Measurements from ENCODE around the gene TTLL11.

TTLL11 gene

DNA sequence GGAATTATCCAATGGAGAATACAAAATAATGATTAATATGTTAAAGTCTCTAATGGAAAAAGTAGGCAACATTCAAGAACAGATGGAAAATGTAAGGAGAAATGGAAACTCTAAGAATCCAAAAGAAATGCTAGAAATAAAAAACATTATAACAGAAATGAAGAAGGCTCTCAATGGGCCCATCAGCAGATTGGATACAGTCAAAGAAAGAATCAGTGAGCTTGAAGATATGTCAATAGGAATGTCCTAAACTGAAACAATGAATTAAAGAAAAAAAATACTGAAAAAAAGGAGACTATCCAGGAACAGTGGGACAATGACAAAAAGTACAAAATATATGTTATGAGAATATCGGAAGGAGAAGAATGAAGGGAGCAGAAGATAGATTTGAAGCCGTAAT lies 248.5 kb downstream of the TTLL11 start:
- DNase-seq: no peak

DNA sequence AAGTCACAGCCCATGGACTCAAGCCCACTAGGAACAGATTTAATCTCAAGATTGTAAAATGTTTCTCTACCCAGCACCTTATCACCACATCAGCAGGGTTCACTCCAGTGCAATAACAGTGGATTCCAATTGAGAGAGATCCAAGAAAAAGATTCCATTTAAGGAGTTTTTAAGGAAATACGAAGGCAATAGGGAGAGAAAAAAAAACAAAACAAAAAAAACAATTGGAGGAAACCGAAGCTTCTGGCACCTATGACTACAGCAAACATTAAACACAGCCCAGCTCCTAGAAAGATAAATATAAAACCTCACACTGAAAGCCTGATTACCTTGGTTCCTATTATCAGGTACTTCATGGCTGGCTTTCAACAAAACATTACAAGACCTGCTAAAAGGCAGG lies 249.0 kb downstream of the TTLL11 start:
- no peak for DNase-seq

DNA sequence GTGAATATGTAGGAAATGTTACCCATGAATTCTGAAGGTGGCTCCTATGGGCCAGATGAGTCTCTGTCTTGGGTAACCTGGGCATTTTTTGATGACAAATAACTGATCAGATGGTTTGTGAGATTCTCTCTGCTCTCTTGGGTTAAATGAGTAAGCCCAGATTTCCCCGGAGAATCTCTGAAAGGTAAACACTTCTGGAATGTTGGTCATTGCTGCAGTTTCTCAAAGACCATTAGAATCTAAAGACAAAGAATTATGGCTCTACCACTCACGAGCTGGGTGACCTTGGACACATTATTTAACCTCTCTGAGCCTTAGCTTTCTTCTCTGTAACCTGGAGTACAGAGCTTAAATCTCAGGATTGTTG lies 250.5 kb downstream of the TTLL11 start:
- DNase-seq: no peak

GRCh38 chr9:121841771-121842611 lies 251.1 kb downstream of the TTLL11 start:
- DNase-seq: no peak

- DNase-seq: no peak
Measured at GRCh38 chr9:121840838-121841760, 252.0 kb downstream of the TTLL11 start.

DNA sequence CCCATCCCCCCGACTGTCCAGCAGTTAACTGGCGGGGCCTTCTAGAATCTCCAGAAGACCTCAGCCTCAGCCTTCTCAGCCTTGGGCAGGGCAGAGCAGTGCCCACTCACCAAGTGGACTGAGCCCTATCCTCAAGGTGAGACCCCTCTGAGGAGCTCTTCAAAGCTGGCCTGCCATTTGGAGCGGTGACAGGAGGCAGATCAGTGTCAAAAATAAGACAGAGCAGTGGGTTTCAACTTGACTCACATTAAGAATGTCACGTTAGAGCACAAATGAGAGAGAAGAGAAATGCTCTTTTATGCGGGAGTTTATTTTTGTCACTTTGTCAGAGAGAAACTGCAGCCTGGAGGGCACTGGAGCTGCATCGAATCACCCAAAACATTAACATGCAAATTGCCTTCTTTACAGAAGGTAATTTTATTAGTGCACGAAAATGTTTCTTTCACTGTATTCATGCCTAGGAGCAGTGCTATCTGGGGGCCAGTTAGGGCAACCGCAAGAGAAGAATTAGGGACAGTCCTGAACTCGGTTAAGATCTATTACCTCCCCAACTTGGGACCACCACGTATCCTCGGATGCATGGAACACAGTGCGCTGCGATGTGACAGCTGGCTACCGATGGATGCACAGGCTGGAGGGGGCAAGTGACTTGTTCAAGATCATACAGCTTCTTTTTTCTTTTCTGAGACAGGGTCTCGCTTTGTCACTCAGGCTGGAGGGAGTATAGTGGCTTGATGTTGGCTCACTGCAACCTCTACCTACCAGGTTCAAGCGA lies 253.2 kb downstream of the TTLL11 start:
- no peak for DNase-seq

DNA sequence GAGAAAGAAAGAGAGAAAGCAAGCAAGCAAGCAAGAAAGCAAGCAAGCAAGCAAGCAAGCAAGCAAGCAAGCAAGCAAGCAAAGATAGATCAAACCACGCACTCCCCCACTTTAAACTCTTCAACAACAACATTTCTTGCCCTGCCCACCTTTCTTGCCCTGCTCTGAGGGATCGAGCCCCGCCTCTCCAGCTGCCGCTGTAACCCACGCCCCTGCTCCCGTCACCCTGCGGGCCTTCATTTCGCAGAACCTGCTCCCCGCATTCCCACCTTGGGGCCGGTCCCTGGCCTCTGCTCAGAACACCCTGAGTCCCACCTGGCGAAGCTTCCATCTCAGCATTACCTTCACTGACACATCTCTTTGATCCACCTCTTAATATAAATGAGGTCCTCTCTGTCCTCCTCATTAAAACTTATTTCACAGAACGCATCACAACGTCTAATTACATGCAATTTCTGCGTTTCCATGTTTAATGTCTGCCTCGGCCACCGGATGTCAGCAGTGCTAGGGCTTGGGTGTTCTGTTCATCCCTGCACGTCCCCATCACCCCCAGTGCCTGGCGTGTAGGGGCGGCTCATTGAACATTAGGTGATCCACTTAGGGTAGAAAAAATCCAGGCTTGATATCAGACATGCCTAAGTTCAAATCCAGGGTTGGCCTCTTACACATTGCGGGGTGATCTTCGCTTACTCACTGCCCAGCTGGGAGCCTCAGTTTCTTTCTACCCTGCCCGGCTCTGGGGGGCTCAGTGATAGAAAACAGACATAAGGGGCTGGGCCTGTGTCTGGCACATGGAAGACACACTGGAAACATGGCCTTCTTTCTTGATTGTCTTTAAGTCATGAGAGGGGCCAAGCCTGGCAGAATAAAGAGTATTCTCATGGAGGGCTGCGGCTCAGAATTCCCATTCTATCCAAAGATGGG lies 254.1 kb downstream of the TTLL11 start:
- DNase-seq: no peak

DNA sequence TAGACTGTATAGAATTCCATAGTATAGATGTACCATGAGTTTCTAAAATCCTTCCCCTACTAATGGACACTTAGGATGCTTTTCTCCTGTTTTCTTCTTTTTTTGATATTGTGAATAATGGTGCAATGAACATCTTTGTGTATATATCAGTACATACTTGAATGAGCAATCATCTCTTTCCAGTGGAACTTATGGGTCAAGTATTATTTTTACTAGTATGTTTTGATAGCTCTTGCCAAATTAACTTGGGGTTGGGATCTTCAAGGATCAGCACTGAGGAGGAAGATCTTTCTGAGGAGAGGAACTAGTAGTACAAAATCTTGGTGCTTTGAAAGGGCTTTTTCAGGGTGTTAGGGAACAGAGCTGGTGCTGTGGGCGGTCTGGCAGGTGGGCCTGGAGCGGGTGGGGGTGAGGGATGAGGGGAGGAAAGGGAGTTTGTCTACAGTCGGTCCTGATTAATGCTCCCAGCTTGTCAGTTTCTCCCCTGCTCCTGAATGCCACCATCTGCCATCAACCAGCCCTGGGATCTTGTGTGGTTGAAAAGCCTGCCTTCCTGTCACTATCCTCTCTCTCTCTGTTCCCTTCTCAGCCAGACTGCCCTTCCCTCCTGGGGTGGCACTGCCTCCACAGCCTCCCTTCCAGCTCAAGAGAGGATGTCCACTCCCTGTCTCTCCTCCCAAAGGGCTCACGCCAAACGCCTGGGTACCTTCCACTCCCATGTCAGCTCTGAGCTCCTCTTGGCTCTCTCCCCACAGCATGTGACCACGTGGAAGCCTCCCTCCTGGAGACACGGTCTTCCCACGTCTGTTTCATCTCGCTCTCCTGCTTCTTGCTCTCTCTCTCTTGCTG lies 255.8 kb downstream of the TTLL11 start:
- DNase-seq: no peak

DNA sequence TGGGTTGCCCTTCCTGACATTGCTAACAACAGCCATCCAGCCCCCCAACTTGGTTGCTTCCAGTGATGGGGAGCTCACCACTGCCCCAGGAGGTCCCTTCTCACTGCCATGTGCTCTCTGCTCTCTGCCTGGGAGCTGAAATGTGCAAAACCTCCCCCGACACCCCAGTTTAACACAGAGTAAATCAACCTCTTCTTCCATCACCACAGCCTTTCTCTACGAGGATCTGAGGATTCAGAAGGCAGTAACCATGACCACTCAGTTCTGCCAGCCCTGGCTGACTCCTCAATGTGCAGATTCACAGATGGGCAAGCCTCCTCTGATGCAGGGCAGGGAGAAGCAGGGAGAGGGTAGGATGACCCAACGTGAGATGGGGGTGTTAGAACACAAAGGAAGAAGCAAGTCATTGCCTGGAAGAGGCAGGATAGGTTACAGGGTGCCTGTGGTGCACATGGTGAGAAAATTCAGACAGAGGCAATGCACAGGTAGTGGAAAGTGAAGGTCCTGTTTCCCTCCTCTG lies 256.7 kb downstream of the TTLL11 start:
- no peak for DNase-seq

DNA sequence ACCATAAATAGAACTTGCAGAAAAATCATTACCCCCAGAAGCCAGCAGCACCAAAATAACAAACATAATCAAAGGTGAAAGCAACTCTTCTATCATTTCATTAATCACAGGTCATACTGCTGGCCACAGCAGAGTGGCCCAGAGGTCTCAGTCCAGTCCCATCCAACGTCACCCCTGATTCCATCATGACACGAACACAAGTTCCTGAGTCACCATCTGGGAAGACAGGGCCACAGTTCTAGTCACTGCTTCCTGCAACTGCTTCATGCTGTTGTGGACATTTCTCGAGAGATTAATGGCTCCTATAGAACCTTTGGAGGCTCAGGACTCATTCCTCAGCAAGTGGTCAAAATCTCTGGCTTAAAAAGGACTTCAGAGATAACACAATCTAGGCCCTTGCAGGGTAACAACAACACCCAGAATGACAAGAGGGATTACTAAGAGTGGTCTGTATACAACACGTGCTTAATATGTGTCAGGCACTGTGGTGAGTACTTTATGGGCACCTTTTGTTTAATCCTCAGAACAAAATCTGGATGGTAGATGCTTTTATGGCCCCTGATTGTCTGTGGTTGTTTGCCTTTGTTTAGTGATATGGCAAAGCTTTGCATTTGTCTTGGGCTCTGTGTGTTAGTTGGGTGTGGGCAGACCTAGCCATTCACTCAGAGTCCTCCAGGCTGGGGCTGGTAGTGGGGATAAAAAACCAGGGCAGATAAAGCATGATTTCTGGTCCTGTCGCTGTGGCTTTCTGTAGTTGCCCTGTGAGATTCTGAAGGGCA lies 257.3 kb downstream of the TTLL11 start:
- no peak for DNase-seq

DNA sequence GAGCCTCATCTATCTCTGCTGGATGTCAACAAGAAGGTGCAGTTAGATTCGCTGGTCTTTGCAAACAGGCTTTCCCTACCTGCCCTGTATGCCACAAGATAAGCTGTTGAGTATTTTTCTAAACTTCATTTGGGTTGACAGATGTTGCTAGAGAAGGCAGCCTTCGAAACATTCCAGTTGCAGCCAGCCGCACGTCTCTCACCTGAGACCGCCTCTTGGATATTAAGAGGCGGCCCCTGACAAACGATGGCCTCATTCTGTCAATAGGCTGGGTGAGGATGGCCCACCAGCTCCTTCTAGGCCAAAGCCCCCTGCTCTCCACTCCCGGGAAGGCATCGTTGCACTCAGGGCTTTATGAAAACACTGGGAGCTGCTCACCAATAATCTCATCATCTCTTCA lies 260.0 kb downstream of the TTLL11 start:
- no peak for DNase-seq

GRCh38 chr9:121831869-121832268 lies 261.2 kb downstream of the TTLL11 start:
- no peak for DNase-seq

DNA sequence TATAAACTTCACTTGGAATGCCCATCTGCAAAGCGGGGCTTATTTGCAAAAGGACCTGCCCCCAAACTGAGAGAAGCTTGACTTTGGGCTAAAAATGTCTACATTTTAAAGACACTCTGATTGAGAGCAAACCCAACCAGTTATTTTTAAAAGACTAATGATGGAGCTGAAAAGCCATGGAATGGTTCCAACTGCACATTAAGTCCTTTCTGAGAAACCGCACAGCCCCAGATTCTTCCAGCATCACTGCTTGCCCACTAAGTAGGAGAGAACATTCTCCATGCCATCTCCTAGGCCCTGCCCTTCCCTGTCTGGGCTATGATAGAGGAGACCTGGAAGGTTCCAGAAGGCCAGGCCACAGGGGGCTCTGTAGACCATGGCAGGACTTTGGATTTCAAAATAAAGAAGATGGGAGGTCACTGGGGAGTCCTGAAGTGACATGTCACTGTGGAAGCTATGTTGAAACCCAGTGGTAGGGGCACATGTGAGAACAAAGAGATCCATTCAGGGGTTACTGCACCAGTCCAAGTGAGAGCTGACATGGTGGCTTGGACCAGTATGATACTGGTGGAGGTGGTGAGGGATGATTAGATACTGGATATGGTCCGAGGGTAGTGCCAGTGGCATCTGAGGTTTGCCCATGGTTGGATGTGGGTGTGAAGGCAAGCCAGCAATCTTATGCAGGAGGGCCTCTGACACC lies 262.5 kb downstream of the TTLL11 start:
- no peak for DNase-seq

DNA sequence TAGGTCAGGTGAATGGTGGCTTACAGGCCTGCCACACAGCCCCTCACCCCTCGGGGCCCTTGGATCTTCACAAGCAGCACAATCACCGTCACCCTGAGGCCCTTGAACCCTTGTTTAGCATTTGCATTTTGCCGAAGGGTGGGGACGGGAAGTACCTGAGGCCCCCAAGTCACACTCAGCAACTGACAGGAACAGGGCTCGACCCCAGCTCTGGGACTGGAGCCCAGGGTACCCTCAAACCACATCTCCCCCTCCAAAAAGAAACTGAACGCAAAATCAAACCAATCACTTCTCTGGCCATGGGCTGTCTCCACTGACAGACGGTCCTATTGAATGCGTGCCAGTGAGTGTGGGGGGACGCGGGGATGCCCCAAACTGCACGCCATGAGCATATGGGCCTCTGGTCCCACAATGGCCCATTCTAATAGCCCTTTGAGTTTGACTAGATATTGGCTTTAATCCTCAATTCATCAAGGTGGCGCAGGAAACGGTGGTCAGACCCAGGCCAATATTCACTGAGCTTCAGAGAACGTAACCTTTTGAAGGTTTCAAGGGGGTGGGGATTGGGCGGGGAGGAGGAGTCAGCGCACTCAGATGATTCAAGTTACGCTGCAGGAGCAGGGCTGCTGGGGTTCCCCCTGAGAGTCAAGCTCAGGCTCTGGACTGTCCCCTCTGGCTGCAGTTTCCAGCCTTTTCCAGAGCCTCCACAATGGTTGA lies 265.7 kb downstream of the TTLL11 start:
- DNase-seq: no peak

DNA sequence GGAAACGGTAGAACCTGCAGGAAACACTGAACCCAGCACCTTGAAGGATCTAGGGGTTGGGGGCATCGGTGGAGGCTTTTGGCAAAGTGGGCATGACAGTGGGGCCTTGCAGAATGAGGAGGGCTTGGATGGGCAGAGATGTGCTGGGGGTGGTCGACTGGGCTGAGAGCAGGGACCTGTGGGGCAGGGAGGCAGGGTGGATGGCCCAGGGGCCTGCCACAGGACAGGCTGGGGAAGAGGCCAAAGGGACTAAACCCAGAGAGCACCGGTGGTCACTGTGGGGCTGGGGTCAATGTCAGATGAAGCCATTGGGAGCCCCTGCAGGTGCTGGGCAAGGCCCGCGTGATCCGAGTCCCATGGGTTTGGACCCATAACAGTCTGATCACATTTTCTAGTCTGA lies 266.4 kb downstream of the TTLL11 start:
- no peak for DNase-seq

GRCh38 chr9:121825031-121825691 lies 267.9 kb downstream of the TTLL11 start:
- DNase-seq: no peak

GRCh38 chr9:121824651-121825030 lies 268.5 kb downstream of the TTLL11 start:
- no peak for DNase-seq
